Nephron progenitor cell (in vitro differentiated cells): Measurements from ENCODE around the gene ANLN.
"Not testable (repeated sequence)": the region's sequence is repeated elsewhere in the genome, so short reads cannot be mapped to it uniquely, and the experiment has no call there.

ENCODE experiments used
- DNase-seq: peaks from one replicate; pipeline ENCODE4 v3.0.0; 2021
- H3K27ac Mint-ChIP-seq: 2 replicates; pipeline ENCODE4 v1.8.0; 2021; ENCODE audit warnings: mild to moderate bottlenecking, moderate library complexity, mixed read lengths
- H3K27me3 Mint-ChIP-seq: 2 replicates; pipeline ENCODE4 v1.8.0; 2021; ENCODE audit warnings: mild to moderate bottlenecking, low read depth, mixed read lengths; ENCODE audit not compliant: poor library complexity
- H3K36me3 Mint-ChIP-seq: 2 replicates; pipeline ENCODE4 v1.8.0; 2021; ENCODE audit warnings: low read depth, mixed read lengths
- H3K4me1 Mint-ChIP-seq: 2 replicates; pipeline ENCODE4 v1.8.0; 2021; ENCODE audit warnings: mixed read lengths
- H3K4me3 Mint-ChIP-seq: 2 replicates; pipeline ENCODE4 v1.8.0; 2021; ENCODE audit warnings: mild to moderate bottlenecking, moderate library complexity, mixed read lengths
- H3K9me3 Mint-ChIP-seq: 2 replicates; pipeline ENCODE4 v1.8.0; 2021; ENCODE audit warnings: mild to moderate bottlenecking, moderate library complexity, mixed read lengths
- CTCF ChIP-seq: fragments of 200-600 bp; sonication (generic); IDR thresholded peaks from 2 replicates; pipeline ENCODE4 v1.5.0; 2021; ENCODE audit warnings: antibody characterized with exemption

Gene ANLN

GRCh38 chr7:36367561-36368077 is 22.0 kb upstream of the ANLN start:
- H3K4me3 Mint-ChIP-seq: peak overlapping the region; percentile 88
- H3K9me3 Mint-ChIP-seq: no peaks in the 10 kb centered on the region
- no peak for DNase-seq
- peaks cover 3% of the 10 kb centered on the region for H3K36me3 Mint-ChIP-seq
- TF ChIP-seq CTCF: no peak
- H3K27ac Mint-ChIP-seq: no peak overlapping the region
- H3K4me1 Mint-ChIP-seq: peaks cover 10% of the 10 kb centered on the region
- H3K27me3 Mint-ChIP-seq: peaks cover 11% of the 10 kb centered on the region

- Mint-ChIP-seq H3K27me3 (peaks cover 11% of the 10 kb centered on the region), H3K27ac (no peak overlapping the region), H3K4me1 (peaks cover 10% of the 10 kb centered on the region), H3K9me3 (no peaks in the 10 kb centered on the region), H3K4me3 (peak overlapping the region; percentile 41), H3K36me3 (no peaks in the 10 kb centered on the region)
- no peak for DNase-seq
- TF ChIP-seq CTCF: no peak
Measured at GRCh38 chr7:36368496-36368895, 21.2 kb upstream of the ANLN start.

GRCh38 chr7:36369171-36369570 is 20.5 kb upstream of the ANLN start:
- Mint-ChIP-seq H3K4me3 (no peak overlapping the region), H3K27me3 (peaks cover 8% of the 10 kb centered on the region), H3K36me3 (no peaks in the 10 kb centered on the region), H3K27ac (no peak overlapping the region), H3K9me3 (no peaks in the 10 kb centered on the region), H3K4me1 (peaks cover 10% of the 10 kb centered on the region)
- DNase-seq: no peak
- no peak for TF ChIP-seq CTCF

GRCh38 chr7:36370046-36370445 is 19.6 kb upstream of the ANLN start:
- DNase-seq: no peak
- H3K4me1 Mint-ChIP-seq: peaks cover 5% of the 10 kb centered on the region
- TF ChIP-seq CTCF: no peak
- H3K9me3 Mint-ChIP-seq: peaks cover under 1% of the 10 kb centered on the region
- H3K27me3 Mint-ChIP-seq: peaks cover 6% of the 10 kb centered on the region
- no peak overlapping the region for H3K27ac Mint-ChIP-seq
- no peak overlapping the region for H3K4me3 Mint-ChIP-seq
- H3K36me3 Mint-ChIP-seq: no peaks in the 10 kb centered on the region

GRCh38 chr7:36372156-36372555 is 17.5 kb upstream of the ANLN start:
- Mint-ChIP-seq H3K27me3 (no peaks in the 10 kb centered on the region), H3K9me3 (peaks cover 14% of the 10 kb centered on the region), H3K4me3 (no peak overlapping the region), H3K36me3 (no peaks in the 10 kb centered on the region), H3K27ac (no peak overlapping the region), H3K4me1 (peaks cover 5% of the 10 kb centered on the region)
- DNase-seq: no peak
- TF ChIP-seq CTCF: no peak

- H3K36me3 Mint-ChIP-seq, DNase-seq, H3K27ac Mint-ChIP-seq, H3K4me3 Mint-ChIP-seq, H3K4me1 Mint-ChIP-seq, H3K27me3 Mint-ChIP-seq: not testable (repeated sequence)
- H3K9me3 Mint-ChIP-seq: peaks cover 36% of the 10 kb centered on the region
Measured at GRCh38 chr7:36378555-36378954, 11.1 kb upstream of the ANLN start.
